Stimulated activated CD4-positive, alpha-beta T cell treated with anti-CD3 and anti-CD28 coated beads, Interleukin-15, amount 100 ng/mL, for 24 hours (primary cell): Measurements from ENCODE around the gene GDF2.

Experiments
- DNase-seq: peaks from one replicate; pipeline ENCODE4 v3.0.0-alpha.2; 2020

Gene GDF2

GRCh38 chr10:47371629-47372485 lies 49.6 kb downstream of the GDF2 start:
- no peak for DNase-seq

GRCh38 chr10:47372726-47373125 lies 50.5 kb downstream of the GDF2 start:
- DNase-seq: no peak

- DNase-seq: no peak
Measured at GRCh38 chr10:47374611-47375536, 52.6 kb downstream of the GDF2 start.

GRCh38 chr10:47376522-47377220 lies 54.4 kb downstream of the GDF2 start:
- DNase-seq: no peak
